GM19193 (cell line): Measurements from ENCODE around the gene BICDL1.

ENCODE experiments used
- POLR2A ChIP-seq: IDR thresholded peaks from 4 replicates; pipeline ENCODE4 v1.6.1; 2011; ENCODE audit not compliant: insufficient read depth, insufficient read length; ENCODE audit errors: extremely low read depth

BICDL1 gene, protein sequence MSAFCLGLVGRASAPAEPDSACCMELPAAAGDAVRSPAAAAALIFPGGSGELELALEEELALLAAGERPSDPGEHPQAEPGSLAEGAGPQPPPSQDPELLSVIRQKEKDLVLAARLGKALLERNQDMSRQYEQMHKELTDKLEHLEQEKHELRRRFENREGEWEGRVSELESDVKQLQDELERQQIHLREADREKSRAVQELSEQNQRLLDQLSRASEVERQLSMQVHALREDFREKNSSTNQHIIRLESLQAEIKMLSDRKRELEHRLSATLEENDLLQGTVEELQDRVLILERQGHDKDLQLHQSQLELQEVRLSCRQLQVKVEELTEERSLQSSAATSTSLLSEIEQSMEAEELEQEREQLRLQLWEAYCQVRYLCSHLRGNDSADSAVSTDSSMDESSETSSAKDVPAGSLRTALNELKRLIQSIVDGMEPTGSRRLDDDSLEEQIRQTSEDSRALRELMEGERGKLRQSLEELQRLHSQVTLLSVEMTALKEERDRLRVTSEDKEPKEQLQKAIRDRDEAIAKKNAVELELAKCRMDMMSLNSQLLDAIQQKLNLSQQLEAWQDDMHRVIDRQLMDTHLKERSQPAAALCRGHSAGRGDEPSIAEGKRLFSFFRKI

DNA sequence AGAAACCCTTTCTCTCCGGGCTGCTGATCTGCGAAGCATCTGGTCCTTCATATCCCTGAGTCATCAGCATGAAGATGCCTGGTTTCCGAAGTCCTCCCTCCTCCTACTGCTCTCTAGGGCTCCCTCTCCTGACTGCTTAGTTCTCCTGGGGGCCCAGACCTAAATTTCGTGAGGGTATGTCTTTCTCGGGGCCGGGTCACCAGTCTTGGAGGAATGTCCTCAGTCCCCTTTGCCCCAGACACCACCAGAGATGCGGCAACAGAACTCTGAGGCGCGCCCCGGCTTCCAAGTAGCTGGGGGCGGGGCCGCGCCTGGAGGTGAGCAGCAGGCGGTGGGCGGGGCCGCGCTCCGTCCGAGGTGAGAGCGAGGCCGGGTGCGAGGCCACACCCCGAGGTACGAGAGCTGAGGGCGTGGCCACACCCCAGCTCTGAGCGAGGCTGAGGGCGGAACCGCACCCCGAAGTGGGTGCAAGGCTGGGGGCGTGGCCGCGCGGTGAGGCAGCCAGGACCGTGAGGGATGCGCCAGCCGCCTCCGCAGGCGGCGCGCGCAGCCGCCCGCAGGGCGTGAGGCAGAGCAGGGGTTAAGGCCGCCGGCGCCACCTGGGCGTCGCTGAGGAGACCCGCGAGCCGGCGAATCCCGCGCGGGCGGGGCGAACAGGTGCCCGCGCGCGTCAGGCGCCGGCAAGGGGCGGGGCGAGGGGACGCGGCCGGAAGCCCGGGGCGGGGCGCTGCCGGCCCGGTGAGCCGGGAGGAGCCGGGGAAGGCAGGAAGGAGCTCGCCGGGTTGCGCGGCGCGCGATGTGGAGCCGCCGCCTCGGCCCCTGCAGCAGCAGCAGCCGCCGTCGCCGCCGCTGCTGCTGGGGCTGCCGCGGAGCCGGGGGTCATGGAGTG, at the start of gene BICDL1:
BICDL1 (plus strand) TSS at position 765 of the 889 bp plus-strand sequence. CDS start 633 bp downstream, outside the sequence.
- TF ChIP-seq POLR2A, result peak; percentile 72

DNA sequence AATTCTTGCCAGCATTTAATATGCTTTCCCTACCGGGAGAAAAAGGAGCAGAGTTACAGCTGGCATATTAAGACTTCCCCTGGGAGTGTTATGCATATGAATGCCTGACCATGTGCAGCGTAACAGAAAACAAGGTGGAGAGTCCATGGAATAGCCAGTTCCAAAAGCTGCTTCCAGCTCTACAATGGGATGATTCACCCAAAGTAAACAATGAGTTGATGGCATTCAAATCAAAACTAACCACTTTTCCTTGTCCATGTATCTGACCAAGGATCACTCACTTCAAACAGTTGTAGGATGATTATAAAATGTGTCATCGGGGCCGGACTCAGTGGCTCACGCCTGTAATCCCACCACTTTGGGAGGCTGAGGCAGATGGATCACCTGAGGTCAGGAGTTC, 48.1 kb upstream of the BICDL1 start:
- TF ChIP-seq POLR2A, result no peak

DNA sequence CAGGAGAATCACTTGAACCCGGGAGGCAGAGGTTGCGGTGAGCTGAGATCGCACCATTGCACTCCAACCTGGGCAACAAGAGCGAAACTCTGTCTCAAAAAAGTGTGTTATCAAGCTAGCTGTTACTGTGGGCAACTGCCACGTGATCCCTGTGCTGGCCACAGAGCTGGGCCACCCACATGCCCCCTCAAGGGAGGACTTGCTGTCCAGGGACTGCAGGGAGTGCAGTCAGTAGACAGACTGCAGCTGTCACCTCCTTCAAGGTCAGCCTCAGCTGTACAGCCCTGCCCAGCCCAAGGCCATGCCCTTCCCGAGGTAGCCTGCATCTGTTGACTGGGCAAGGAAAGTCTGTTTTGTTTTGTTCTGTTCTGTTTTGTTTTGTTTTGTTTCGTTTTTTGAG, 46.6 kb upstream of the BICDL1 start:
- no peak for TF ChIP-seq POLR2A

DNA sequence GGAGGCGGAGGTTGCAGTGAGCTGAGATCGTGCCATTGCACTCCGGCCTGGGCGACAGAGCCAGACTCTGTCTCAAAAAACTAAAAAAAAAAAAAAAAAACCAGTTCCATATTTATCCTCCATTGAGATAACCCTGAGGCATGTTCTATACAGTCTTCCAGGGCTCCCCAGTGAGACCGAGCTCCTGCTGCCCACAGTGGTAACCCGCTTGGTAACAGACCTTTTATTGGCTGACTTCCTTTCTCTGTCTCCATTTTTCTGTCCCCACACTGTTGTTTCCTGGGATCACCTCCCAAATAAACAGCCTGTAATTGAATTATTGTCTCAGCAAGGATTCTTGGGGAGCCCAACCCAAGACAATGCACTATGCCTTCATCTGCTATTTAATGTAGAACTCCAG, 42.8 kb upstream of the BICDL1 start:
- no peak for TF ChIP-seq POLR2A

DNA sequence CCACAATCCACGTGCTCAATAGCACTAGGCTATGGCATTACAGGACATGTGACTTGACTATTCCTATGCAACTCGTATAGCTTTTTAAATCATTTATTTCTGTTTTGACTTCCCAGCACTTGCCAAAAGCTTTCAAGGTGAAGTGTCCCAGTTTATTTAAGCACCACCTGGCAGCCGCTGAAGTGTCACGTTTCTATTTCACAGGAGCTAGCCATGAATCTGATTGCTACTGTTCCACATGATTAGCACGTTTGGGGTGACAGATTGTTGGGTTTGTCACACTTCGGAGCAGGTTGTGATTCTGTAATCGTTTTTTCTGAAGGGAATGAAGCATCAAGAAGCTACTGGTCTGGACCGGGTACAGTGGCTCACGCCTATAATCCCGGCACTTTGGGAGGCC, 39.9 kb upstream of the BICDL1 start:
- TF ChIP-seq POLR2A, result no peak

DNA sequence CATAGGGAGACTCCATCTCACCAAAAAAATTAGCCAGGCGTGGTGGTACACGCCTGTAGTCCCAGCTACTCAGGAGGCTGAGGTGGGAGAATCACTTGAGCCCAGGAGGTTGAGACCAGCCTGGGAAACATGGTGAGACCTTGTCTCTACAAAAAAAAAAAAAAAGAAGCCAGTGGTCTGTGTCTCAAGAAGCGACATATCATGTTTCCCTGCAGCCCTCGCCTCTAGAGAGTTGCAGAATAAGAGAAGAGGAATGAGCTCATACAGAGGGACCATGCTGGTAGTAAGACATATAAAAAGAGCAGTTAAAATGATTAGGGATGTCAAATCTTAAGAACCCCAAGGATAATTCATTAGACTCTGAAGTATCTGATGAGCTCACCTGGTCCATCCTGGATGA, 39.4 kb upstream of the BICDL1 start:
- no peak for TF ChIP-seq POLR2A

DNA sequence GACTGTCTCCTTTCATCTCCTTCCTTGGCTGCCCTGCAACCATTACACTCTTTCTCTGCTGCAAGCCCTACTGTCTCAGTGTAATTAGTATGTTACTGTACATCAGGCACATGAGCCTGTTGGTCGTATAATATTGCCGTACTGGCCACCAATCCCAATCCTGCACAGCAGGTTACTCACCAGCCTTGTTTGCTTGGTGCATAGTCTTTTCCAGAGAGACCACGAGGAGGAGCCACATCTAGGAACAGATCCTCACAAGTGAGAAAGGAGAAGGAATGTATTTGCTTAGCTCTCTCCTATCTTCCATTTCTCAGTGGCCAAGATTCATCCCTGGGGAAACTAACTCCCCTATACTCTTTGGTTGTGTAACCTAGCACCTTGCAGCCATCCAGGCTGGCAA, 33.0 kb upstream of the BICDL1 start:
- TF ChIP-seq POLR2A, result no peak

DNA sequence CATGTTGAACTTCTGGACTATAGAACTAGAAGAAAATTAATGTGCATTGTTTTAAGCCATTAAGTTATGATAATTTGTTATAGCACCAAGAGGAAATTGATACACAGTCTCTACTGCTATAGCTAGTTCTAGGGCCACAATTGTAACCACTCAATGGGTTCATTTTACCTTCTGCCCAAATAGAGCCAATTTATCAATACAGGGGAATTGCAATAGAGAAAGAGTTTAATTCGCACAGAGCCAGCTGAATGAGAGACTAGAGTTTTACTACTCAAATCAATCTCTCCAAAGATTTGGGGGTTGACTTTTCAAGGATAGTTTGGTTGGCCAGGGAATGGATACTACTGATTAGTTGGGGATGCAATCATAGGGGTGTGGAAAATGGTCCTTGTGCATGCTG, 31.9 kb upstream of the BICDL1 start:
- no peak for TF ChIP-seq POLR2A

DNA sequence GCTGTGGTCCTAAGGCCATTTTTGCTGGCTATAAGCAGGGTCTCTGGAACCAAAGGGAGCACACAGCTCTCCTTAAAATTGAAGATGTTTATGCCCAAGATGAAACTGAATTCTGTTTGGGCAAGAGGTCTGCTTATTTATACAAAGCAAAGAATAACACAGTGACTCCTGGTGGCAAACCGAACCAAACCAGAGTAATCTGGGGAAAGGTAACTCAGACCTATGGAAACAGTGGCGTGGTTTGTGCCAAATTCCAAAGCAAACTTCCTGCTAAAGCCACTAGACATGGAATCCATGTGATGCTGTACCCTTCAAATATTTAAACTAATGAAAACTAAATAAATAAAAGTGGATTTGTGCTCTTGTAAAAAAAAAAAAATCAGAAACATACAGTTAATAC, 29.6 kb upstream of the BICDL1 start:
- TF ChIP-seq POLR2A, result no peak

DNA sequence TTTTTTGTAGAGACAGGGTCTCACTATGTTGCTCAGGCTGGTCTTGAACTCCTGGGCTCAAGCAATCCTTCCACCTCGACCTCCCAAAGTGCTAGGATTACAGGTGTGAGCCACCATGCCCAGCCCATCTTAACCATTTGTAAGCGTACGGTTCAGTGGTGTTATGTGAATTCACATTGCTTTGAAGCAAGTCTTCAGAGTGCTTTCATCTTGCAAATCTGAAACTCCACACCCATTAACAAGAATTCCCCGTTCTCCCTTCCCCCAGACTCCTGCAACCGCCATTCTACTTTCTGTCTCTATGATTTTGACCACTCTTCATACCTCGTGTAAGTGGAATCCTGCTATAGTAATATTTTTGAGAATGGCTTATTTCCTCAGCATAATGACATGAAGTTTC, 24.9 kb upstream of the BICDL1 start:
- TF ChIP-seq POLR2A, result no peak

DNA sequence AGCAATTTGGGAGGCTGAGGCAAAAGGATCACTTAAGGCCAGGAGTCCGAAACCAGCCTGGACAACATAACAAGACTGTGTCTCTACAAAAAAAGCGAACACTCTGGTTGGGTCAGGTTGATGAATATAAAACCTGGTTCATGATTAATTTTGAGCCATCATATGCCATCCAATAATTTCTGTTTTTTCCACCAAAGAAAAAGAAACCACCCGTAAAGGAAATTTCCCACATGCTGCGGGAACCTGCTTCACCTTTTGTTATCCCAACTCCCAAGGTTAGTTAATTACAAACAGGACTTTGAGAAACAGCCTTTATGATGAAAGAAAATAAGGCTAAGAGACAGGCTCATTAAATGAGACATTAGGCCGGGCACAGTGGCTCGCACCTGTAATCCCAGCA, 24.1 kb upstream of the BICDL1 start:
- no peak for TF ChIP-seq POLR2A

DNA sequence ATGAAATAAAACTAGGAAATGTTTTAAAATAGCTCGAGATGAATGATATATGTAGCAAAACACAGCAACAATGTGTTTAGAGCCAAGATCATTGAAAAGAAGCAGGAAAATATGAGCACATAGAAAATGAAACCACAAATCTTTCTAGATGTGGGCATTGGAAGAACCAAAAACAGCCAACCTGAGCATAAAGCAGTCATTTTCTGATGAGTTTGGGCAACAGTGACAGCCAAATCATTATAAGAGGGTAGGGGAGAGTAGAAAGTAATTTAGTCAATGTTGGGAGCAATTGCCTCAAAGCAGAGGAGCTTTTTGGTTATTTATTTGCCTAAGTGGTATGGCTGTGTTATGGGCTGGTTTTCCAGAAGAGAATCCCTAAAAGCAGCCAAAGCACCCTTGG, 8.8 kb upstream of the BICDL1 start:
- TF ChIP-seq POLR2A, result no peak

DNA sequence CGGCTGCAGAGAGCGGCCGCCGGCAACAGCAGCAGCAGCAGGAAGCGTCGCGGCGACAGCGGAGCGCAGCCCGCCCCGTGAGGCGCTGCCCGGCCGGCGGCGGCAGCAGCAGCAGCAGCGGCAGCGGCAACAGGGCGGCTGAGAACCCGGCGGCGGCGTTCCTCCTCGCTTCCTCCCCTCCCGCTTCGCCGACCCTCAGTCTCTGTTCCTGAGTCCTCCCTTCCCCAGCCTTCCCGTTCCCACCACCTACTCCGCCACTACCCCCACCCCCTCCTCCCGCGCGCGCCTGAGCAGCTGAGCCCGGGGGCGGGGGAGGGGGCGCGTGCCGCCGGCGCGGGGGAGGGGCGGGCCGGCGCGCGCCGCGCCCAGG, 310 bp downstream of the BICDL1 start:
- TF ChIP-seq POLR2A, result no peak

DNA sequence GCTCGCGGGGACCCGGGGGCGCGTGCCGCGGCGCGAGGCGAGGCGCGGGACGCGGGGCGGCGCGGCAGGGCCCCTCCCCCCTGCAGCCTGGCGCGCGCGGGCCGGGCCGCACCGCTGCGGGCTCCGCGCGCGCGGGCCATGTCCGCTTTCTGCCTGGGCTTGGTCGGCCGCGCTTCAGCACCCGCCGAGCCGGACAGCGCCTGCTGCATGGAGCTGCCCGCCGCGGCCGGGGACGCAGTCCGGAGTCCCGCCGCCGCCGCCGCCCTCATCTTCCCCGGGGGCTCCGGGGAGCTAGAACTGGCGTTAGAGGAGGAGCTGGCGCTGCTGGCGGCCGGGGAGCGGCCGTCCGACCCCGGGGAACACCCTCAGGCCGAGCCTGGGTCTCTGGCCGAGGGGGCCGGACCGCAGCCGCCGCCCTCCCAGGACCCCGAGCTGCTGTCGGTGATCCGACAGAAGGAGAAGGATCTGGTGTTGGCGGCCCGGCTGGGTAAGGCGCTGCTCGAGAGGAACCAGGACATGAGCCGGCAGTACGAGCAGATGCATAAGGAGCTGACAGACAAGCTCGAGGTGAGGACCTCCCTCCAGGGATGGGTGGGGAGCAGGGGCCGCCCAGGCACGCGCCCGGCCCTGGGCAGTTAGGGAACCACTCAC, 820 bp downstream of the BICDL1 start:
- TF ChIP-seq POLR2A, result no peak

DNA sequence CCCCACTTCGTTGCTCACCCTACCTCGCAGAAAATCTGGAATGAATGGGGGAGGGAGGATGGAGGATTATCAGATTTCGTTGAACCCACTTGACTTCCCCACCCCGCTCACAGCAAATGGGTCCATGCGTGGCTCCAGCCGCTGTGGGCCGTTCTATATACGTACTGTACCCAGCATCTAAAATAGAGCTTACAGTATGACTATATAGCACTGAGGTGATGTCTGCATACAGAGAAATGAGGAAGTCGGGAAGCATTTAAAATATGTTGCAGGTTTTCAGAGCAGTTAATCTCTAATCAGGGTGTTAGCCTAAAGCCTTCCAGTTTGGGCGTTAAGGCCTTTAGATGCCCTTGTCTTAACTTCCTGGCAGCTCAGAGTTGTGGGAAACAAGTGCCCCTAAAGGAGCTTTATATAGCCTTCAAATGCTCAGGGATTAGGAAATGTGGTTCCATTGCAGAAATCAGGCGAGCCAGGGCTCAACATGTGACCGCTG, 1.4 kb downstream of the BICDL1 start:
- peak; percentile 30 for TF ChIP-seq POLR2A

DNA sequence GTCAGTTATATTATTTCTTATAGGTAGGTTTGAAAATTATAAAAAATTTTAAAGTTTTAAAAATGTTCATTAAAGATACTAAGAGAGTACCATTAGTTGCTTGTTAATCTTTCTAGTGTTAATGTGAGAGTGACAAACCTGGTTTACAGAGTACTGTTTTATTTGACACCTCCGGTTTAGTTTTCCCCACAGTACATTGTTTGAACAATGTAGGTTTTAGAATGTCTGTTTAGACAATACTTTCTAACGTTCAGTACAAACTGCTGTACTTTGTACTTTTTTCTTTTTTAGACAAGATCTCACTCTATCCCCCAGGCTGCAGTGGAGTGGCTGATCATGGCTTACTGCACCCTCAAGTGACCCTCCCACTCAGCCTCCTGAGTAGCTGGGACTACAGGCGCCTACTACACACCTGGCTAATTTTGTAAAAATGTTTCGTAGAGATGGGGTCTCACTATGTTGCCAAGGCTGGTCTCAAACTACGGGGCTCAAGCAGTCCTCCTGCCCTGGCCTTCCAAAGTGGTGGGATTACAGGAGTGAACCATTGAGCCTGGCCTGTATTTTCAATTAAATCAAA, 3.2 kb downstream of the BICDL1 start:
- no peak for TF ChIP-seq POLR2A
